GM18909 (cell line): ENCODE results near the gene RIT2.

Experiments used
- ATAC-seq: cut with Tn5 transposase; IDR thresholded peaks from one replicate; pipeline ENCODE4 v1.9.1; 2021; ENCODE audit warnings: mild to moderate bottlenecking; ENCODE audit not compliant: unreplicated experiment, poor library complexity

Gene RIT2

DNA sequence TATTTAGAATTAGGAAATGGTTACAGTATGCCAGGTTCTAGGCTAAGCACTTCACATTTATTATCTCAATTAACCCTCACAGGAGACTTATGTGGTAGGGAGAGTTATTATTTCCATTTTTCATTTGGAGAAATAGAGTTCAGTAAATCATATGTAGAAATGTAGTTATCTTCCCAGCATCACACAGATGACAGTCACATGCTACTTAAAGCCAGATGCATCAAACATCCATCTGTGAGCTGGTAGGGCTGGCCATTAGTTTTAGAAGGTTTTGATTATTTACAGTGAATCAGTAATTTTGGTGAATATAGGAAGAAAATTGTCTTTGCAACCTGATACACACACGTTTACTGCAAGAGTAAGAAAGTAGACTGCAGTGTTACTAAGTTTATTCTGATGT lies 97.9 kb downstream of the RIT2 start:
- no peak for ATAC-seq

GRCh38 chr18:43013486-43013885 lies 102.0 kb downstream of the RIT2 start:
- no peak for ATAC-seq

DNA sequence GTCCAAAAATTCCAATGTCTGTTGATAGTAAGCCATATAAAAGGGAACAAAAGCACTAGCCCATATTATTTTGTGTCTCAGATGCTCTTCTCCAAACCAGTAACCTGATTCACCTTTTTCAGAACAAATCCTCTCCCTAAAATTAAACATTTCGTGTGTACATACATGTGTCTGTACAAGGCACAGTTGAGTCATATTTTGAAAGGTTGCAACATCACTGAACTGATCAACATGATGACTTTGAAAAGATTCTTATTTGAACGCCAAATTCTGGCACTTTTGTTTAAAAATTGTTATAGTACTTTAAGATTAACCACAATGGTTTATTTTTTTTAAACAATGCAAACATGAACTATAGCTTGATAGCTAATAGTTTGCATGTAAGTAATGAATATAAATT lies 102.5 kb downstream of the RIT2 start:
- ATAC-seq: no peak

- ATAC-seq: no peak
Measured at GRCh38 chr18:43010611-43011010, 104.9 kb downstream of the RIT2 start.

DNA sequence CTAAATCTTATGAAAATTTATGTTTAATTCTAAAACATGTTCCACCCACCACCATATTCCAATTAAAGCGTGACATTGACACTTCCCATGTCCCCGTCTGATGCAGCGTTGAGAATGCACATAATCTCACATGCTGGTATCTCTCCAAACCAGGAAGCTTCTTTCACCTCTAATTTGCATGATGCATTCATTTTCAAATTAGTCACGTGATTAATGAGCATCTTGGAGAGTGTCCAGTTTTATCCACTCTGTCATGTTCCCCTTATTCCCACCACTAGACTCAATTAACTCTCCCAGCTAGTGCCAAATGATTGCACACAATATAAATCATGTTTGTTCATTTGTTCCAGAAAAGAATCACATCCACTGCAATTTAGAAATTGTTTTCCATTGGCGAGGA lies 105.8 kb downstream of the RIT2 start:
- ATAC-seq: no peak

DNA sequence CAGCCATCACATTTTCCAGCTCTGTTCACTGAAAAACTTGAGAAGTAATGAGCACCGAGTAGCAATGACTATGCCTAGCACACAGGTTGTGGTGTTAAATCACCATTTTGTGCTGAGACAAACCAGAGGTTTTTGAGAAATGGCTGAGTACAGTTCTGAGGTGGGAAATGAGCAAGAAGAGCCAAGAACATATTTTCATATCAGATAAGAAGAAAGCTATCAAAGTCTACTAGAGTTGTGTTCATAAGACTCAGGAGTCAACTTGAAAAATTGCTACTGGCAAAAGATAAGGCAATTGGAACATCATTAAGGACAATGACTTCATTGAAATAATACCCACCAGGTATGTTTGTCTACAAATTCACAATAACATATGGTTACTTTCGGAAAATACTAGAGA lies 108.1 kb downstream of the RIT2 start:
- ATAC-seq: no peak

- ATAC-seq: no peak
Measured at GRCh38 chr18:43004421-43004820, 111.1 kb downstream of the RIT2 start.

- no peak for ATAC-seq
Measured at GRCh38 chr18:43001821-43002220, 113.7 kb downstream of the RIT2 start.

GRCh38 chr18:42996824-42997223 lies 118.7 kb downstream of the RIT2 start:
- no peak for ATAC-seq

GRCh38 chr18:42980426-42980825 lies 135.1 kb downstream of the RIT2 start:
- no peak for ATAC-seq

DNA sequence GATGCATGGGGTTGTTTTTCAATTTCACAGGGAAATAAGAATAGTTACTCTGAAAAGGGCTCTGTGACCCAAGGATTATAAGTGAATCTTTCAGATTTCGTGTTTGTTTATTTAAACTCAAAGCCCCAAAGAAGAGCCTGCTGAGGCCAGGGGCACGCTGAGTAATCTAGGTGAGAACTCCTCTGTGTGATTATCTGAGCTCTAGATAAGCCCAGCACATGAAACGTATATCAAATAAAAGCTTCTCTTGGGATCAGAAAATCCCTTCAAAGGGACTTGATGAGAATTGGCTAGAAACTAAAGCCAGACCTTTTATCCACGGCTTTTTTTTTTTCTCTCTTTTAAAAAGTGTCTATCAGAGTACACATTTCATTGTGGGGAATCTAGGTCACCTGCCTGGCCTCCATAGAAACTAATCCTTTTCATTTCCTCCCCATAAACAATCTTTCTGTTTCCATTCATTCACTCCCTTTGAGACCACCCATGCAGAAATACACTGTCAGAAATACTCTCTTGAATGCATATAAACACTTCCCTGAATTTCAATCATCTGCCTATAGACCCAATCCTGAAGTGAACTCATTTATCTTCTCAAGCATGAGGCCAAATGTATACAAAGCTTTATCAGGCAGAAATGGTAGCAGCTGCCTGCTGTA lies 137.4 kb downstream of the RIT2 start:
- no peak for ATAC-seq

GRCh38 chr18:42976869-42977590 lies 138.5 kb downstream of the RIT2 start:
- no peak for ATAC-seq

DNA sequence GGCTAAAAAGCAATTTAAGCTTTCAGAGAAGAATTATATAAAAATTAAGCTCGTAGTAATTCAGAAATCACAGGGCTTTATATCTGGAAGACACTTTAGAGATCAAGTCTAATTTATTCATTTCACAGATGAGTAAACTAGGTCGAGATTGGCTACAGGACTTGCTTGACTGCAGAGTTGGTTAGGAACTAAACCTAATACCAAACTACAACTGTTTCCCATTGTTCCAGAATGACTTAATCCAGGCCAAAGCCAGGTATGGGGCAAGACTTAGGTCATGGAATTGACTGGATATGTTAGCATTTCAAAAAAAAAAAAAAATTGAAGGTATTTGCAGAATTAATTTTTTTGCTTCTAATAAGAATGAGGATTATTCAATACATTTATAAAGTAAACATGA lies 146.1 kb downstream of the RIT2 start:
- no peak for ATAC-seq

- no peak for ATAC-seq
Measured at GRCh38 chr18:42961298-42961697, 154.2 kb downstream of the RIT2 start.

GRCh38 chr18:42959528-42959927 lies 156.0 kb downstream of the RIT2 start:
- ATAC-seq: no peak

DNA sequence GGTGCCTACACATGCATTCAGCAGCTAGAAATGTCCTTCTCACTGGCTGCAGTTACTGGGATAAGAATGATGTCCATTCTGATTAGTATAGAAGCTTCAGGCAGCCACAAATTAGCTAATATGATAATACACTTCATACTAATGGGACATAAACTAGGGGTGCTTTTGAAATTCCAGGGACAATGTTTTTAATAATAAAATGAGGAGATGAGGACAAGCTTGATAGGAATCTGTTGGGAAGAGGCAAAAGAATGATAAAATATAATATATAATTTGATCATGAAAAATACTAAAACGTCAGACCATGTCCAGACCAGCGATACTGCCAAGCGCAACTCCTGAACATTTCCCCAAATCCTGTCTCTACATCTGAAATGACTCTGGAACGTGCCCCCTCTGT lies 157.1 kb downstream of the RIT2 start:
- no peak for ATAC-seq

DNA sequence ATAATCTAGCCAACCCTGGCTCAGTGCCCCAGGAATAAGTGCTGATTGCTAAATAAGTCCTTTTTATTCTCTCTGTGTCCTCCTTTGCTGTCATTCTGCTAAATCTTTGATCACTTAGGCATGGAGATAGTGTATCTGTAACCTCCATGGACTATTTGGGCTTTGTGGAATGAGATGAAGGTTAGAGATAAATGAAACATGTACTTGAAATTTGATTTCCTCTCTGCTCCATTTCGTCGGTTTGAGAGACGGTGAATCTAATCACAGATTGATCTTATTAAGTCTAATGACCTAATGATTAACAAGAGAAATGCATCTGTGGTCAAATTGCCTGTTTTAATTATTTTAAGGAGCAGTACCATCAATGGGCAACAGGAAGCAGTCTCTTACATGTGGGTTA lies 159.2 kb downstream of the RIT2 start:
- no peak for ATAC-seq

GRCh38 chr18:42954887-42955286 lies 160.6 kb downstream of the RIT2 start:
- no peak for ATAC-seq

DNA sequence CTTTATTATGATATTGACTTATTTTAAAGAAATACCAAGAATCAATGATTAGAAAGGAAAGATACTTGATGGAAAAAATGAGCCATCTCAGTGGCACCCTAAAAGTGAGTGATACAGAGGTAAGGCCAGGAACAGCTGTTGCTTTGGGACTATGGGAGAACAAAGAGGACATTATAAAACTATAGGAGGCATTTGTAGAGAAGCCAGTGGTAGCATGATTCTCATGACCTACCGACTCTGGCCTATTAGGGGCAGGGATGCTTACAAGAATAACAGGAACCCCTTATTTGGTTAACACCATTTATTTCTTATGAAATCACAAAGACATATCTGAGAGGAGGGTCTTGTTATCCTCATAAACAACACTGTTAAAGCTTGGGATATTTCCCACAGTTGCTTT lies 162.2 kb downstream of the RIT2 start:
- no peak for ATAC-seq

- ATAC-seq: no peak
Measured at GRCh38 chr18:42950732-42951131, 164.8 kb downstream of the RIT2 start.

DNA sequence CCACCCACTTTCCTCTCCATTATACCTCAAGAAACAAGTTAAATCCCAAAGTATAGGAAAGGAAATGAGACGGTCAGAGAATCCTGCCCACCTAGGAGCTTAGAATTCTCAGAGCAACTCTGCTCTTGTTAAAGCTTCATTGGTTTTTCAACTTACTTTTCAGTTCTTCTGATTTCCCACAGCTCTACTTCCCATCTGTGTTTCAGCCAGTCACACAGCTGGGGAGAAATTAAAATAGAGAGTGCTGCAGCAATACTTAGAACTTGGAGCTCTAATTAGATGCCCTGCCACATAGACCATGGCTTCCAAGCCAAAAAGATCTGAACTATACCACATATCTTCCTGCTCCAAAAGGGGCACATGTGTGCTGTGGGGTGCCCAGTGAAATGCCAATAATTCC lies 166.7 kb downstream of the RIT2 start:
- ATAC-seq: no peak

- no peak for ATAC-seq
Measured at GRCh38 chr18:42941860-42942259, 173.6 kb downstream of the RIT2 start.
